ENCODE results near the gene ATP2C2. TPM values are rescaled to one million over a fixed set of nuclear protein-coding genes. Genes with fewer than 3 reads are reported as not detected.

The ATP2C2 gene
- total RNA-seq, 1 experiment from 2014 or later, result 4.0 TPM

DNA sequence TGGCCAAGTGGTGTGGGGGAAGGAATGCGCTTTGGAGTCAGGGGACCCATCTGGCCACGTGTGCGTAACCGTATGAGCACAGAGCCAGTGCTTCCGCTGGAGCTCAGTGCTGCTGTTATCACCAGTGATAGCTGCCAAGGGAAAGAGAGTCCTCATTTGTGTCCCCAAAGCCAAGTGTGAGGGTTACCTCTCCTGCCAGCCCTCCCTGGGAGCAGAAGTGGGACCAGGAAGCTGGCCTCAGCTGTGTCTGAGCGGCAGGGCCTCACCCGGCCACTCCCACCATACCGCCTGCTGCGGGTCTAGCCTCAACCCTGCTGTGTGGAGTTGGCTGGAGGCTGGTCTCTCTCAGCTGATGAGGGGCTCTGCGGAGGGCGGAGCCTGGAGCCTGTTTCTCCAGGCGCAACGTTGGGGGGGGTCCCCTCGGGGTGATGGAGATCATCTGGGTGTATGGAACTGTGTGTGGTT lies 91.6 kb downstream of the ATP2C2 start:
- no peaks in the 10 kb centered on the region for H3K79me2 ChIP-seq (ENCODE audit: insufficient read depth, low read length)
- H3K9me3 Mint-ChIP-seq, result no peaks in the 10 kb centered on the region; a peak in 1 of 5 replicates
- H3K27me3 Mint-ChIP-seq (ENCODE audit: low read depth), result no peaks in the 10 kb centered on the region
- H2BK12ac ChIP-seq (ENCODE audit: insufficient read length, low read depth, low read length), result no peak overlapping the region
- H3K79me1 ChIP-seq (ENCODE audit: insufficient read depth, low read depth, low read length, poor library complexity, severe bottlenecking), result no peaks in the 10 kb centered on the region
- H3K18ac ChIP-seq (ENCODE audit: insufficient read length, low read depth, low read length), result no peak overlapping the region
- H2BK15ac ChIP-seq (ENCODE audit: low read depth, low read length), result no peak overlapping the region
- no peak overlapping the region for H3K9ac ChIP-seq (ENCODE audit: extremely low read depth, insufficient read length, low read length)
- H2BK20ac ChIP-seq (ENCODE audit: low read depth, low read length, poor library complexity, severe bottlenecking), result no peak overlapping the region
- H2BK120ac ChIP-seq (ENCODE audit: low read depth, low read length, poor library complexity, severe bottlenecking), result no peak overlapping the region
- H3K23ac ChIP-seq (ENCODE audit: insufficient read length, low read depth, low read length), result no peak overlapping the region
- no peak overlapping the region for H2AFZ ChIP-seq (ENCODE audit: low read length)
- H4K5ac ChIP-seq (ENCODE audit: insufficient read length, low read depth, low read length), result no peak overlapping the region
- no peak overlapping the region for H3K14ac ChIP-seq (ENCODE audit: insufficient read depth, low read length)
- H3K4me3 Mint-ChIP-seq, result no peak overlapping the region
- no peak overlapping the region for H3K56ac ChIP-seq (ENCODE audit: insufficient read length, low read depth, low read length)
- TF ChIP-seq, protein P1, sequence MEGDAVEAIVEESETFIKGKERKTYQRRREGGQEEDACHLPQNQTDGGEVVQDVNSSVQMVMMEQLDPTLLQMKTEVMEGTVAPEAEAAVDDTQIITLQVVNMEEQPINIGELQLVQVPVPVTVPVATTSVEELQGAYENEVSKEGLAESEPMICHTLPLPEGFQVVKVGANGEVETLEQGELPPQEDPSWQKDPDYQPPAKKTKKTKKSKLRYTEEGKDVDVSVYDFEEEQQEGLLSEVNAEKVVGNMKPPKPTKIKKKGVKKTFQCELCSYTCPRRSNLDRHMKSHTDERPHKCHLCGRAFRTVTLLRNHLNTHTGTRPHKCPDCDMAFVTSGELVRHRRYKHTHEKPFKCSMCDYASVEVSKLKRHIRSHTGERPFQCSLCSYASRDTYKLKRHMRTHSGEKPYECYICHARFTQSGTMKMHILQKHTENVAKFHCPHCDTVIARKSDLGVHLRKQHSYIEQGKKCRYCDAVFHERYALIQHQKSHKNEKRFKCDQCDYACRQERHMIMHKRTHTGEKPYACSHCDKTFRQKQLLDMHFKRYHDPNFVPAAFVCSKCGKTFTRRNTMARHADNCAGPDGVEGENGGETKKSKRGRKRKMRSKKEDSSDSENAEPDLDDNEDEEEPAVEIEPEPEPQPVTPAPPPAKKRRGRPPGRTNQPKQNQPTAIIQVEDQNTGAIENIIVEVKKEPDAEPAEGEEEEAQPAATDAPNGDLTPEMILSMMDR (conservative IDR thresholded peaks at IDR 0.05), result no peak
- no peak for DNase-seq
- no peak overlapping the region for H2BK5ac ChIP-seq (ENCODE audit: insufficient read length, low read length)
- no peak overlapping the region for H2AK5ac ChIP-seq (ENCODE audit: insufficient read length, low read length)
- no peak overlapping the region for H3K4me2 ChIP-seq (ENCODE audit: insufficient read depth, insufficient read length, low read length)
- no peaks in the 10 kb centered on the region for H3K9me3 ChIP-seq (ENCODE audit: control insufficient read depth, low read depth, low read length)
- no peaks in the 10 kb centered on the region for H3K27me3 ChIP-seq (ENCODE audit: insufficient read depth, low read length)
- no peaks in the 10 kb centered on the region for H3K23me2 ChIP-seq (ENCODE audit: insufficient read length, low read depth, low read length, poor library complexity, severe bottlenecking)
- no peak overlapping the region for H4K8ac ChIP-seq (replicated peaks; ENCODE audit: insufficient read length, low read depth, low read length)
- peak overlapping the region in 1 of 3 experiments; percentile 23; a peak in 1 of 7 replicates for H3K27ac Mint-ChIP-seq
- H4K91ac ChIP-seq (ENCODE audit: insufficient read length, low read depth, low read length), result no peak overlapping the region
- H3T11ph ChIP-seq (ENCODE audit: low read length), result no peak overlapping the region
- H3K27ac ChIP-seq (ENCODE audit: insufficient read length, low read depth, low read length), result no peak overlapping the region
- no peak overlapping the region for H3K4ac ChIP-seq (ENCODE audit: low read depth, low read length)
- no peaks in the 10 kb centered on the region for H3K4me1 ChIP-seq (ENCODE audit: insufficient read depth, low read length)
- H3K36me3 Mint-ChIP-seq (ENCODE audit: insufficient read depth in 1 of 3, low read depth in 3 of 3), result peaks cover 2 to 20% (median 5%) of the 10 kb centered on the region in 3 experiments; a peak in 4 of 7 replicates
- no peaks in the 10 kb centered on the region for H3K4me1 Mint-ChIP-seq
- no peaks in the 10 kb centered on the region for H4K20me1 ChIP-seq (ENCODE audit: control insufficient read depth, insufficient read depth, insufficient read length)
- WGBS (ENCODE audit: extremely low coverage, insufficient read length, low lambda C conversion rate), result no CpG with 5 or more reads among the region's 14 CpGs

Data from H9 (cell line).